Loucy (cell line): Measurements from ENCODE around the gene RBM44.

Experiments
- H2AFZ ChIP-seq: fragments of 200-600 bp; sonication (generic); 2 replicates; pipeline ENCODE4 v1.6.0; 2016; ENCODE audit warnings: antibody characterized with exemption, mild to moderate bottlenecking, low read length, moderate library complexity
- H3F3A ChIP-seq: fragments of 200-600 bp; 2 replicates; pipeline ENCODE4 v1.6.0; 2016; ENCODE audit warnings: antibody characterized with exemption, low read depth, mild to moderate bottlenecking
- H3K27me3 ChIP-seq: fragments of 200-600 bp; sonication (generic); 2 replicates; pipeline ENCODE4 v1.6.1; 2014; ENCODE audit warnings: low read length, mild to moderate bottlenecking; ENCODE audit not compliant: insufficient read depth, poor library complexity, severe bottlenecking
- H3K36me3 ChIP-seq: fragments of 200-600 bp; sonication (generic); 2 replicates; pipeline ENCODE4 v1.6.1; 2016; ENCODE audit warnings: low read length; ENCODE audit not compliant: insufficient read depth
- H3K4me1 ChIP-seq: fragments of 200-600 bp; sonication (generic); 2 replicates; pipeline ENCODE4 v1.5.1; 2014; ENCODE audit warnings: low read length, mild to moderate bottlenecking; ENCODE audit not compliant: insufficient read depth, poor library complexity, severe bottlenecking
- H3K4me2 ChIP-seq: fragments of 200-600 bp; sonication (generic); 2 replicates; pipeline ENCODE4 v1.6.0; 2014; ENCODE audit warnings: antibody characterized with exemption, low read length, low read depth, mild to moderate bottlenecking; ENCODE audit not compliant: poor library complexity, severe bottlenecking
- H3K4me3 ChIP-seq: fragments of 200-600 bp; sonication (generic); 2 replicates; pipeline ENCODE4 v1.5.1; 2014; ENCODE audit warnings: low read length, mild to moderate bottlenecking, mixed read lengths; ENCODE audit not compliant: poor library complexity, severe bottlenecking
- H3K79me2 ChIP-seq: fragments of 200-600 bp; sonication (generic); 2 replicates; pipeline ENCODE4 v1.6.1; 2014; ENCODE audit warnings: low read length; ENCODE audit not compliant: insufficient read depth
- H3K9ac ChIP-seq: fragments of 200-600 bp; sonication (generic); 2 replicates; pipeline ENCODE4 v1.6.0; 2014; ENCODE audit warnings: mild to moderate bottlenecking, low read depth, low read length, moderate library complexity; ENCODE audit not compliant: poor library complexity, severe bottlenecking
- H3K9me2 ChIP-seq: fragments of 200-600 bp; sonication (generic); replicated peaks from 2 replicates; pipeline ENCODE4 v1.6.1; 2016; ENCODE audit warnings: low read depth, low read length, mixed read lengths
- H3K9me3 ChIP-seq: fragments of 200-600 bp; sonication (generic); 2 replicates; pipeline ENCODE4 v1.6.1; 2014; ENCODE audit warnings: mild to moderate bottlenecking, antibody characterized with exemption, low read length, low read depth; ENCODE audit not compliant: insufficient read depth
- H4K20me1 ChIP-seq: fragments of 200-600 bp; sonication (generic); 2 replicates; pipeline ENCODE4 v1.6.0; 2014; ENCODE audit warnings: antibody characterized with exemption, low read length, mild to moderate bottlenecking; ENCODE audit not compliant: insufficient read depth, poor library complexity, severe bottlenecking
- EZH2phosphoT487 ChIP-seq: fragments of 200-600 bp; IDR thresholded peaks from 2 replicates; pipeline ENCODE4 v1.6.1; 2018; ENCODE audit warnings: antibody characterized with exemption, mild to moderate bottlenecking, moderate library complexity, borderline replicate concordance
- TF ChIP-seq, protein P1 (sequence below): fragments of 200-600 bp; sonication (generic); conservative IDR thresholded peaks from 2 replicates; pipeline ENCODE4 v1.5.1; 2014; ENCODE audit warnings: mild to moderate bottlenecking, antibody characterized with exemption, low read length

The RBM44 gene

DNA sequence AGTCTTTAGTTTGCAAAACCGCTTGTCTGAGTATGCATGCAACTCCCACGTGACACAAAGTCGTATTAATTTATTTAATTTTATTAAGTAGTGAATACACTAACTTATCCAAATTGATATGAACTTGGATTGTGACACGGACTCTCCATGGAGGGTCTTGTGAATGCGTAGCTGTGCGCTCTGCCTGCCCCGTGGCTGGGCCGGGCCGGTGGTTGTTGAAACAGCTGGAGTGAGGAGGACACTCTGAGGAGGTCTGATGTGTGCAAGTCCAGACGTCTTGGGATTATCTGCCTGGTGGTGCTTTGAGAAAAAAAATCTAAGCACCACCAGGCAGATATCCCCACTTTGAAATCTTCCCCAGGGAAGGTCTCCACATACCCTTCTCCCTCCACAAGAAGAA lies 41.0 kb upstream of the RBM44 start:
- no peak overlapping the region for H3K4me2 ChIP-seq
- H3K36me3 ChIP-seq: peaks cover 96% of the 10 kb centered on the region
- no peaks in the 10 kb centered on the region for H3K4me1 ChIP-seq
- H3K27me3 ChIP-seq: no peaks in the 10 kb centered on the region
- no peak overlapping the region for H3K9ac ChIP-seq
- H2AFZ ChIP-seq: no peak overlapping the region
- TF ChIP-seq, protein P1, sequence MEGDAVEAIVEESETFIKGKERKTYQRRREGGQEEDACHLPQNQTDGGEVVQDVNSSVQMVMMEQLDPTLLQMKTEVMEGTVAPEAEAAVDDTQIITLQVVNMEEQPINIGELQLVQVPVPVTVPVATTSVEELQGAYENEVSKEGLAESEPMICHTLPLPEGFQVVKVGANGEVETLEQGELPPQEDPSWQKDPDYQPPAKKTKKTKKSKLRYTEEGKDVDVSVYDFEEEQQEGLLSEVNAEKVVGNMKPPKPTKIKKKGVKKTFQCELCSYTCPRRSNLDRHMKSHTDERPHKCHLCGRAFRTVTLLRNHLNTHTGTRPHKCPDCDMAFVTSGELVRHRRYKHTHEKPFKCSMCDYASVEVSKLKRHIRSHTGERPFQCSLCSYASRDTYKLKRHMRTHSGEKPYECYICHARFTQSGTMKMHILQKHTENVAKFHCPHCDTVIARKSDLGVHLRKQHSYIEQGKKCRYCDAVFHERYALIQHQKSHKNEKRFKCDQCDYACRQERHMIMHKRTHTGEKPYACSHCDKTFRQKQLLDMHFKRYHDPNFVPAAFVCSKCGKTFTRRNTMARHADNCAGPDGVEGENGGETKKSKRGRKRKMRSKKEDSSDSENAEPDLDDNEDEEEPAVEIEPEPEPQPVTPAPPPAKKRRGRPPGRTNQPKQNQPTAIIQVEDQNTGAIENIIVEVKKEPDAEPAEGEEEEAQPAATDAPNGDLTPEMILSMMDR: no peak
- TF ChIP-seq EZH2phosphoT487: no peak
- H3K4me3 ChIP-seq: no peak overlapping the region
- no peaks in the 10 kb centered on the region for H3K9me3 ChIP-seq
- H3K9me2 ChIP-seq: no peaks in the 10 kb centered on the region
- H3F3A ChIP-seq: no peaks in the 10 kb centered on the region
- H3K79me2 ChIP-seq: no peaks in the 10 kb centered on the region
- peaks cover 3% of the 10 kb centered on the region for H4K20me1 ChIP-seq

DNA sequence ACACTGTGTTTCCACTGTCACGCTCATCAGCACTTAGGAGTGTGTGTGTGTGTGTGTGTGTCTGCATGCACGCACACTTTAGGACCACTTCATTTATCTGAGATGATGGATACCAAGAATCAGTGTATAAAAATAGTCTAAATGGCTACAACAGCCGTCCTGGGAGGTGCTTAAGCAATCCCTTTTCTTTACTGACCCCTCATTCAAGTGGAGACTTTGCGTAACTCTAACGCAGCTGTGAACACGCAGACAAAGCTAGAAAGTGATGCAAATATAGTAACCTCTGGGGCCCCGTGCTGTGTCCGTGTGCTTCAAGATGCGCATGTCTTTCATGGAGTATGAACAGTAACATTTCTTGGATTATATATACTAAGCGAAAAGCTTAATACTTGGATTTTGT lies 40.4 kb upstream of the RBM44 start:
- peaks cover 95% of the 10 kb centered on the region for H3K36me3 ChIP-seq
- no peaks in the 10 kb centered on the region for H3K9me3 ChIP-seq
- H4K20me1 ChIP-seq: peaks cover under 1% of the 10 kb centered on the region
- H2AFZ ChIP-seq: no peak overlapping the region
- no peaks in the 10 kb centered on the region for H3K4me1 ChIP-seq
- no peaks in the 10 kb centered on the region for H3K79me2 ChIP-seq
- H3F3A ChIP-seq: no peaks in the 10 kb centered on the region
- no peak overlapping the region for H3K9ac ChIP-seq
- TF ChIP-seq, protein P1: no peak
- TF ChIP-seq EZH2phosphoT487: no peak
- no peaks in the 10 kb centered on the region for H3K27me3 ChIP-seq
- no peaks in the 10 kb centered on the region for H3K9me2 ChIP-seq
- H3K4me2 ChIP-seq: no peak overlapping the region
- no peak overlapping the region for H3K4me3 ChIP-seq

DNA sequence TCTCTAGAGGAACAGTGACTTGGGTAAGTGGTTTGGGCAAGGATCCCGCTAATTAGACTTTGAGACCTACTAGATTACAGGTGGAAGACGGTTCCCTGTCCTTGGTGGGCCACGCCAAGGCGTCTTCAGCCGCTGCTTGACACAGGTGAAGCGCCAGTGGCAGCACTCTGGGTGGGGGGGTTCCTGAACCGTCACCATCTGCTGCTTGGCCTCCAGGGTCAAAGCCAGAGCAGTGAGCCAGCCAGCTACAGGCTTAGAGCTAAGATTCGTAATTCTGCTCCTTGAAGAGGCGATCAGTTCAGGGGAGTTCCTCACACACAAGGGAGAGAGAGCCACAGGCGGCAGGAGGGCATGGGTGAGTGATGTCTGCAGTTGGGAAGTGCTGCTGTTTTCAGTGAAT lies 39.4 kb upstream of the RBM44 start:
- no peak overlapping the region for H2AFZ ChIP-seq
- peaks cover 94% of the 10 kb centered on the region for H3K36me3 ChIP-seq
- no peaks in the 10 kb centered on the region for H3K9me3 ChIP-seq
- no peaks in the 10 kb centered on the region for H4K20me1 ChIP-seq
- no peaks in the 10 kb centered on the region for H3K27me3 ChIP-seq
- no peaks in the 10 kb centered on the region for H3F3A ChIP-seq
- H3K9me2 ChIP-seq: no peaks in the 10 kb centered on the region
- TF ChIP-seq, protein P1: no peak
- TF ChIP-seq EZH2phosphoT487: no peak
- H3K4me3 ChIP-seq: no peak overlapping the region
- no peaks in the 10 kb centered on the region for H3K79me2 ChIP-seq
- no peaks in the 10 kb centered on the region for H3K4me1 ChIP-seq
- no peak overlapping the region for H3K4me2 ChIP-seq
- H3K9ac ChIP-seq: no peak overlapping the region
